Stomach (tissue), 4 donors: ENCODE data around the gene TMEM30A.

Experiments
- CTCF ChIP-seq, 7 experiments: fragments of 450-650 bp in 4 of 7; fragments of 200-600 bp in 3 of 7; sonication (generic) in 3 of 7; IDR thresholded peaks; one replicate each; pipeline ENCODE4 v1.5.1; 2016 to 2019; ENCODE audit warnings: antibody characterized with exemption in 7 of 7, control low read depth in 2 of 7, mild to moderate bottlenecking in 1 of 7
- EP300 ChIP-seq: sonication (generic); formaldehyde crosslinking; IDR thresholded peaks from one replicate; pipeline ENCODE4 v1.6.1; 2017; ENCODE audit warnings: antibody characterized with exemption
- POLR2A ChIP-seq, 4 donors: fragments of 450-650 bp; IDR thresholded peaks; one replicate each; pipeline ENCODE4 v1.6.1; 2016; ENCODE audit warnings: antibody characterized with exemption in 4 of 4, control low read depth in 2 of 4, mild to moderate bottlenecking in 1 of 4, moderate library complexity in 1 of 4

DNA sequence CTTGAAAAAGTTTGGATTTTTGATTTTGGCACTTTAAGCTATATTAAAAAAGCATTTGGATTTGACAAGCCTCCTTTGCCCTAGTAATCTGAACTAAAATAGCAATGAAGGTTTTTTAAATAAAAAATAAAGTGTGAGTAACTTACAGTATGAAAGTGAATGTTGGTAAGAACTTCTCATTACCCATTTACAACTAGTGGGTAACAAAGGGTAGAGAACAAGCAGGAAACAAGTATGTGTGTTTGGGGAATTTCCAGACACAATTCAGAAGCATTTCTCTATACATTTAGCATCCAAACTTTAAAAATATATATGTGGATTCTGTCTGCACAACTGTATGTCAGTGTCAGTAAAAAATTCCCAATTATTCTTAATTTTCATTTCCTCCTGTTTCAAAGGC is 2.9 kb downstream of the TMEM30A start:
- TF ChIP-seq POLR2A (IDR thresholded peaks at IDR 0.05) (no peak), CTCF (IDR thresholded peaks at IDR 0.05) (no peak), EP300 (no peak)
